ENCODE data around the gene TSSC4. TPM values are rescaled to one million over a fixed set of nuclear protein-coding genes. Genes with fewer than 3 reads are reported as not detected.

TSSC4 gene
- total RNA-seq, 1 donor from 2014 or later, result 37.6 TPM

DNA sequence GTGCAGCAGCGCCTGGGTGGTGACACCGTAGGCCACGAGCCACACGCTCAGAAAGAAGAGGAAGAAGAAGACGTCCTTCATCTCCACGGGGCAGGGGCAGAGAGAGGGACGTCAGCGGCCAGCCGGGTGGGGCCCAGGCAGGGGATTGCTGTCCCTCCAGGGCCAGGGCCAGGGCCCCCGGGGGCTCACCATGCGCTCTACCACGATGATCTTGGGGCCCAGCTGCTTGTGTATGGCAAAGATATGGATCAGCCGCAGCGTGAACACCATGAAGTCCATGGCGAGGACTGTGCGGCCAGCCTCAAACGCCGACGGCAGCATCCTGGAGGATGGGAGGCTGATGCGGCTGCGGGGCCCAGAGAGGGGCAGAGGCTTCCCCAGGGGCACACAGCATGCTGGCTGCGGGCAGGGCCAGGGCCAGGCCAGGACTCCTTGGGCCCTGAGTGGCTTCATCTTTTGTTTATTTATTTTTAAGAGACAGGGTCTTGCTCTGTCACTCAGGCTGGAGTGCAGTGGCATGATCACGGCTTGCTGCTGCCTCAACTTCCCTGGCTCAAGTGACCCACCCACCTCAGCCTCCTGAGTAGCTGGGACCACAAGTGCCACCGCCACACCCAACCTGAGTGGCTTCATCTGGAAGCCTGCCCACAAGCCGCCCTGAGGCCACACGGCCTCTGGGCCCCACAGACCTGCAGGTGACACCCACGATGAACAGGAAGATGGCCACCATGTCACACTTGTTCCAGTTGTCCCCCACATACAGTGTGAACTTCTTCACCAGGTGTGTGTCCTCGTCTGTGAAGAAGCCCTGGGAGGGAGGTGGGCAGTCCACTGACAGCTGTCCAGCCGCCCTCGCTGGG is 11.1 kb downstream of the TSSC4 start:
- TF ChIP-seq POLR2A (IDR thresholded peaks at IDR 0.05) (no peak), POLR2AphosphoS5 (IDR thresholded peaks at IDR 0.05; ENCODE audit: insufficient read depth in 1 of 2, low read depth in 1 of 2) (no peak)
- TF ChIP-seq, protein P1, sequence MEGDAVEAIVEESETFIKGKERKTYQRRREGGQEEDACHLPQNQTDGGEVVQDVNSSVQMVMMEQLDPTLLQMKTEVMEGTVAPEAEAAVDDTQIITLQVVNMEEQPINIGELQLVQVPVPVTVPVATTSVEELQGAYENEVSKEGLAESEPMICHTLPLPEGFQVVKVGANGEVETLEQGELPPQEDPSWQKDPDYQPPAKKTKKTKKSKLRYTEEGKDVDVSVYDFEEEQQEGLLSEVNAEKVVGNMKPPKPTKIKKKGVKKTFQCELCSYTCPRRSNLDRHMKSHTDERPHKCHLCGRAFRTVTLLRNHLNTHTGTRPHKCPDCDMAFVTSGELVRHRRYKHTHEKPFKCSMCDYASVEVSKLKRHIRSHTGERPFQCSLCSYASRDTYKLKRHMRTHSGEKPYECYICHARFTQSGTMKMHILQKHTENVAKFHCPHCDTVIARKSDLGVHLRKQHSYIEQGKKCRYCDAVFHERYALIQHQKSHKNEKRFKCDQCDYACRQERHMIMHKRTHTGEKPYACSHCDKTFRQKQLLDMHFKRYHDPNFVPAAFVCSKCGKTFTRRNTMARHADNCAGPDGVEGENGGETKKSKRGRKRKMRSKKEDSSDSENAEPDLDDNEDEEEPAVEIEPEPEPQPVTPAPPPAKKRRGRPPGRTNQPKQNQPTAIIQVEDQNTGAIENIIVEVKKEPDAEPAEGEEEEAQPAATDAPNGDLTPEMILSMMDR (IDR thresholded peaks at IDR 0.05), result no peak
- no peaks in the 10 kb centered on the region for H3K9me3 ChIP-seq
- no peaks in the 10 kb centered on the region for H3K36me3 ChIP-seq
- intact Hi-C loops (cut with DNase I), result no loop called here
- H3K27me3 ChIP-seq, result no peaks in the 10 kb centered on the region
- no peaks in the 10 kb centered on the region for H3K4me1 ChIP-seq
- no peak for DNase-seq (ENCODE audit: extremely low spot score in 2 of 2)
- no peak overlapping the region for H3K27ac ChIP-seq
- H3K4me3 ChIP-seq, result no peak overlapping the region

DNA sequence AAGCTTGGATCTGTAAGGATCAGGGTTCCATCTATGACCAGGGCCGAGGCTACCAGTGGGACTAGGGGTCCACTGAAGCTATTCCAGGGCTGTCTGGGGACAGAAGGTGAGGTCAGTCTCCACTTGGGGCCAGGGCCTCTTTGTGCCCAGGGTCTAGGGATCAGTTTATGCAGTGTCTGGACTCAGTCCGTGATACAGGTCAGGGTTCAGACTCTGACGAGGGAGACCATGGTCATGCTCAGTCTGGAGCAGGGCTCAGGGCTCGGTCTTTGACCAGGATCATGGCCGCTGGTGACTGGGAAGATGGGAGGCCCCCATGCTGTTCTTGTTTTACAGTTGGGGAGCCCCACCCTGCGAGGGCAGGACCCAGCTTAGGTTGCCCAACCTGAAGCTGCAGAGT is 11.8 kb downstream of the TSSC4 start:
- H3K27me3 ChIP-seq, result no peaks in the 10 kb centered on the region
- TF ChIP-seq, protein P1 (IDR thresholded peaks at IDR 0.05), result no peak
- TF ChIP-seq POLR2AphosphoS5 (IDR thresholded peaks at IDR 0.05; ENCODE audit: insufficient read depth in 1 of 2, low read depth in 1 of 2) (no peak), POLR2A (IDR thresholded peaks at IDR 0.05) (no peak)
- no peaks in the 10 kb centered on the region for H3K4me1 ChIP-seq
- H3K36me3 ChIP-seq, result no peaks in the 10 kb centered on the region
- H3K9me3 ChIP-seq, result no peaks in the 10 kb centered on the region
- no peak overlapping the region for H3K4me3 ChIP-seq
- DNase-seq (ENCODE audit: extremely low spot score in 2 of 2), result no peak
- H3K27ac ChIP-seq, result no peak overlapping the region
- intact Hi-C loops (cut with DNase I), result no loop called here

DNA sequence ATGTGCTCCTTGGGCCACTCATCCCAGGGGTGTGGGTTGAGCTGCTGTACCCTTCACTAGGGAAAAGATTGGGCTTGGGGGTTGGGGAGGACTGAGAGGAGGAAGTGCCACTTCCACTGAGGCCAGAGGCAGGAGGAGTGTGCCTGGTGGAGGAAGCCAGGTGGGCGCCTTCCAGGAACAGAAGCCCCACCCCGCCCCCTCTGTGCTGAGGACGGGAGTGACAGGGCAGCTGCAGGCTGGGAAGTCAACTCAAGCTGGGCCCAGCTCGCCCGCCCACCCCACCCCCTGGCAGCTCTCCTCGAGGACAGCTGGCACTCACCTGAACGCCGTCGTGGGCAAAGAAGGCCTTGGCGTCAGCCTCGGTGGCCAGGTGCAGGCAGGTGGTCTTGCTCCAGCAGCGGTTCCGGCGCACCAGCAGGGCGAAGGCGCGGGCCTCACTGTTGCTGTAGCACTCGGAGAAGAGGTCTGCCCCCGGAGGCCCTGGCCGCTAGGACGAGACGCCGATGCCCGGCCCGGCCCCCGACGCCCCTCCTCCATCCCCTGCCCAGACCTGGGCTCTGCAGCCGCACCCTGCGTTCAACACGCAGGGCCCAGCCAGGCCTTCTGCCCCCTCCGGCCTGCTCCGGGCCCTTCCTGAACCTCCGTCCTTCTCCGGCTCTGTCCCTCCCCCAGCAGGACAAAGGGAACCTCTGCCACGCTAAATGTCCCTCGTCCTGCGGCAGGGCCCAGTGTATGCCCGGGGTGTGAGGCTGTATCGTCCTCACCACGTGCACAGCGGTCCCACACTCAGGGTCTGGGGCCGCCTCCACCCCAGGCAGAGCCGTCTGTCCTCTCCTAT is 13.4 kb downstream of the TSSC4 start:
- intact Hi-C loops (cut with DNase I), result no loop called here
- no peak for DNase-seq (ENCODE audit: extremely low spot score in 2 of 2)

DNA sequence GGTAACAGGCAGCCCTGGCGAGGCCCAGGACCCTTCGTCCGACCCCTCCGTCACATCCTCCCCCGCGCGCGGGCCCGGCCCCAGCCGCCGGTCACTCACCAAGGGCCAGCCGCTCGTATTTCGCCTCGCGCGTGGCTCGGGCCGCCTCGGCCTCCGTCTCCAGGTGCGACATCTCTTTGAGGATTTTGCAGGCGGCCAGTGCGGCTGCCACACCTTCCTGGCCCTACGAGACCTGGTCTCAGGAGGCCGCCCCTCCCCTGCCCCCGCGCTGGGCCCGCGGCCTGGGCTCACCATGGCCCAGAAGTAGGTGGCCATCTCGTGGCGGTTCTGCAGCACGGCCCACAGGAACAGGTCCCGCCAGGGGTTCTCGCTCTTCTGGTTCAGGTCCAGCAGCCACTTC is 14.1 kb downstream of the TSSC4 start:
- Histone ChIP-seq H3K27me3 (no peaks in the 10 kb centered on the region), H3K27ac (no peak overlapping the region), H3K9me3 (no peaks in the 10 kb centered on the region), H3K4me3 (no peak overlapping the region), H3K36me3 (no peaks in the 10 kb centered on the region), H3K4me1 (peaks cover under 1% of the 10 kb centered on the region)
- intact Hi-C loops (cut with DNase I), result no loop called here
- no peak for TF ChIP-seq POLR2A (IDR thresholded peaks at IDR 0.05)
- TF ChIP-seq, protein P1 (IDR thresholded peaks at IDR 0.05), result no peak
- no peak for TF ChIP-seq POLR2AphosphoS5 (IDR thresholded peaks at IDR 0.05; ENCODE audit: insufficient read depth in 1 of 2, low read depth in 1 of 2)
- DNase-seq (ENCODE audit: extremely low spot score in 2 of 2), result no peak

More for the DNA sequence above, 13.4 kb downstream of the TSSC4 start:
- Histone ChIP-seq H3K36me3 (no peaks in the 10 kb centered on the region), H3K9me3 (no peaks in the 10 kb centered on the region), H3K4me1 (no peaks in the 10 kb centered on the region), H3K4me3 (no peak overlapping the region), H3K27ac (no peak overlapping the region), H3K27me3 (no peaks in the 10 kb centered on the region)
- TF ChIP-seq, protein P1 (IDR thresholded peaks at IDR 0.05), result no peak
- TF ChIP-seq POLR2A (IDR thresholded peaks at IDR 0.05) (no peak), POLR2AphosphoS5 (IDR thresholded peaks at IDR 0.05; ENCODE audit: insufficient read depth in 1 of 2, low read depth in 1 of 2) (no peak)
